OCI-LY1 (cell line): ENCODE results near the gene SLC27A2.

Source experiments
- H2AFZ ChIP-seq: fragments of 200-600 bp; sonication (generic), shearing (Covaris generic); 2 replicates; pipeline ENCODE4 v1.6.0; 2014; ENCODE audit warnings: antibody characterized with exemption, mild to moderate bottlenecking, low read length
- H3F3A ChIP-seq: fragments of 200-600 bp; sonication (generic), shearing (Covaris generic); 2 replicates; pipeline ENCODE4 v1.6.0; 2014; ENCODE audit warnings: mild to moderate bottlenecking, antibody characterized with exemption, low read length, moderate library complexity; ENCODE audit not compliant: insufficient read depth
- H3K27ac ChIP-seq: fragments of 200-600 bp; sonication (generic); 2 replicates; pipeline ENCODE4 v1.5.1; 2014; ENCODE audit warnings: low read length, mixed run types, mild to moderate bottlenecking, low read depth; ENCODE audit not compliant: poor library complexity, severe bottlenecking
- H3K27me3 ChIP-seq: fragments of 200-600 bp; sonication (generic); 2 replicates; pipeline ENCODE4 v1.6.0; 2014; ENCODE audit warnings: antibody characterized with exemption, mild to moderate bottlenecking, low read length, moderate library complexity; ENCODE audit not compliant: insufficient read depth
- H3K36me3 ChIP-seq: fragments of 200-600 bp; sonication (generic); 2 replicates; pipeline ENCODE4 v1.6.1; 2014; ENCODE audit warnings: mild to moderate bottlenecking, antibody characterized with exemption, low read length, moderate library complexity, mixed read lengths; ENCODE audit not compliant: insufficient read depth
- H3K4me1 ChIP-seq: fragments of 200-600 bp; sonication (generic); 2 replicates; pipeline ENCODE4 v1.5.1; 2014; ENCODE audit warnings: mild to moderate bottlenecking, low read length, moderate library complexity; ENCODE audit not compliant: insufficient read depth, severe bottlenecking
- H3K4me2 ChIP-seq: fragments of 200-600 bp; sonication (generic), shearing (Covaris generic); 2 replicates; pipeline ENCODE4 v1.6.1; 2014; ENCODE audit warnings: low read length
- H3K4me3 ChIP-seq: fragments of 200-600 bp; sonication (generic); 2 replicates; pipeline ENCODE4 v1.5.1; 2014; ENCODE audit warnings: low read length, low read depth, mild to moderate bottlenecking, mixed read lengths; ENCODE audit not compliant: poor library complexity, severe bottlenecking
- H3K79me2 ChIP-seq: fragments of 200-600 bp; shearing (Covaris generic); 2 replicates; pipeline ENCODE4 v1.6.1; 2016; ENCODE audit warnings: mixed run types, low read length, mixed read lengths; ENCODE audit not compliant: insufficient read depth
- H3K9ac ChIP-seq: fragments of 200-600 bp; sonication (generic), shearing (Covaris generic); 2 replicates; pipeline ENCODE4 v1.6.1; 2014; ENCODE audit warnings: mild to moderate bottlenecking, low read length, mixed read lengths
- H3K9me2 ChIP-seq: fragments of 200-600 bp; sonication (generic), shearing (Covaris generic); 2 replicates; pipeline ENCODE4 v1.6.1; 2014; ENCODE audit warnings: low read depth, mild to moderate bottlenecking, low read length, mixed read lengths
- H3K9me3 ChIP-seq: fragments of 200-600 bp; shearing (Covaris generic); 2 replicates; pipeline ENCODE4 v1.6.1; 2014; ENCODE audit warnings: low read length, mixed read lengths
- H4K20me1 ChIP-seq: fragments of 200-600 bp; sonication (generic), shearing (Covaris generic); 2 replicates; pipeline ENCODE4 v1.6.0; 2016; ENCODE audit warnings: mild to moderate bottlenecking, low read length; ENCODE audit not compliant: insufficient read depth
- EZH2 ChIP-seq: fragments of 200-600 bp; sonication (generic), shearing (Covaris generic); IDR thresholded peaks from 2 replicates; pipeline ENCODE4 v1.8.0; 2017; ENCODE audit warnings: borderline replicate concordance, mixed run types, mild to moderate bottlenecking, antibody characterized with exemption, low read length, moderate library complexity, mixed read lengths
- TF ChIP-seq, protein P1 (sequence below): fragments of 200-600 bp; sonication (generic), shearing (Covaris generic); IDR thresholded peaks from 2 replicates; pipeline ENCODE4 v1.5.1; 2017; ENCODE audit warnings: mild to moderate bottlenecking, antibody characterized with exemption, low read length, moderate library complexity, mixed read lengths

The SLC27A2 gene

GRCh38 chr15:50192164-50192563 lies 10.2 kb downstream of the SLC27A2 start:
- no peaks in the 10 kb centered on the region for H3K27me3 ChIP-seq
- no peak overlapping the region for H3K4me2 ChIP-seq
- H3K4me3 ChIP-seq: no peak overlapping the region
- TF ChIP-seq, protein P1, sequence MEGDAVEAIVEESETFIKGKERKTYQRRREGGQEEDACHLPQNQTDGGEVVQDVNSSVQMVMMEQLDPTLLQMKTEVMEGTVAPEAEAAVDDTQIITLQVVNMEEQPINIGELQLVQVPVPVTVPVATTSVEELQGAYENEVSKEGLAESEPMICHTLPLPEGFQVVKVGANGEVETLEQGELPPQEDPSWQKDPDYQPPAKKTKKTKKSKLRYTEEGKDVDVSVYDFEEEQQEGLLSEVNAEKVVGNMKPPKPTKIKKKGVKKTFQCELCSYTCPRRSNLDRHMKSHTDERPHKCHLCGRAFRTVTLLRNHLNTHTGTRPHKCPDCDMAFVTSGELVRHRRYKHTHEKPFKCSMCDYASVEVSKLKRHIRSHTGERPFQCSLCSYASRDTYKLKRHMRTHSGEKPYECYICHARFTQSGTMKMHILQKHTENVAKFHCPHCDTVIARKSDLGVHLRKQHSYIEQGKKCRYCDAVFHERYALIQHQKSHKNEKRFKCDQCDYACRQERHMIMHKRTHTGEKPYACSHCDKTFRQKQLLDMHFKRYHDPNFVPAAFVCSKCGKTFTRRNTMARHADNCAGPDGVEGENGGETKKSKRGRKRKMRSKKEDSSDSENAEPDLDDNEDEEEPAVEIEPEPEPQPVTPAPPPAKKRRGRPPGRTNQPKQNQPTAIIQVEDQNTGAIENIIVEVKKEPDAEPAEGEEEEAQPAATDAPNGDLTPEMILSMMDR: no peak
- no peak for TF ChIP-seq EZH2
- H3K36me3 ChIP-seq: no peaks in the 10 kb centered on the region
- no peaks in the 10 kb centered on the region for H3K9me2 ChIP-seq
- no peaks in the 10 kb centered on the region for H3K79me2 ChIP-seq
- H3K4me1 ChIP-seq: no peaks in the 10 kb centered on the region
- H3K27ac ChIP-seq: no peak overlapping the region
- H3K9me3 ChIP-seq: no peaks in the 10 kb centered on the region
- no peak overlapping the region for H2AFZ ChIP-seq
- H3K9ac ChIP-seq: no peak overlapping the region
- H4K20me1 ChIP-seq: no peaks in the 10 kb centered on the region
- no peaks in the 10 kb centered on the region for H3F3A ChIP-seq

DNA sequence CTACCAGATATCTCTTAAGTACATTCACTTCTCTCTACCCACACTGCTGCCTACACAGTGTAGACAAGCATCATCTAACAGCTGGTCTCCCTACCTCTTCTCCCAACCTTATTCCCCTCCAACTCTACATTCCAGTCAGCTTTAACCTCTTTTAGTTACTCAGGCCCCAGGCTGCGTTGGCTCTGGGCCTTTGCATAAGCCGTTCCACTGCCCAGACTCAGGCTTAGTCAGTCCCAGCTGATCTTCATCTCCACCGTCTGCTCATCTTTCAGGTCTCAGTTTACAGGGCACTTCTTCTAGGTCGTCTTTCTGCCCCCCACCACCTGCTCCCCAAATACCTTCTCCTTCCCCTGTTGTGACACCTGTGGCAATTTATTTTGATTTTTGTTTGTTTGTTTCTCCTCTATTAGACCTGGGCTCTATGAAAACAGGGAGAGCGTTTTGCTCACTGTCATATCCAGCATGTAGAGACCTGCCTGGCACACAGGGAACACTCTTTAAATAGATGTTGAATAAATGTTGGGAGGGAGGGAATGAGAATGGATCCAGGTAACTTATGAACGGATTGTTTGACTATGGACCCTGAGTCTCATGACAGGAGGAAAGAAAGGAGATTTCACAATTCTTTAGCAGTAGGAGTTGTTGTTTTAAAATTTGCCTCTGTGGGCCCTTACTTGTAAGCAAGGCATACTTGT lies 11.1 kb downstream of the SLC27A2 start:
- Histone ChIP-seq H3K4me3 (no peak overlapping the region), H3F3A (no peaks in the 10 kb centered on the region), H3K27ac (no peak overlapping the region), H3K9me2 (no peaks in the 10 kb centered on the region), H3K79me2 (no peaks in the 10 kb centered on the region), H3K4me2 (no peak overlapping the region), H3K36me3 (no peaks in the 10 kb centered on the region), H4K20me1 (no peaks in the 10 kb centered on the region), H2AFZ (no peak overlapping the region), H3K4me1 (no peaks in the 10 kb centered on the region), H3K9ac (no peak overlapping the region), H3K27me3 (no peaks in the 10 kb centered on the region), H3K9me3 (no peaks in the 10 kb centered on the region)
- TF ChIP-seq EZH2: no peak
- TF ChIP-seq, protein P1: no peak

- Histone ChIP-seq H3K4me3 (no peak overlapping the region), H3K79me2 (no peaks in the 10 kb centered on the region), H3K4me1 (no peaks in the 10 kb centered on the region), H3K9me2 (no peaks in the 10 kb centered on the region), H3K9ac (no peak overlapping the region), H3K4me2 (no peak overlapping the region), H3F3A (no peaks in the 10 kb centered on the region), H3K27ac (no peak overlapping the region), H4K20me1 (no peaks in the 10 kb centered on the region), H3K27me3 (no peaks in the 10 kb centered on the region), H2AFZ (no peak overlapping the region), H3K36me3 (no peaks in the 10 kb centered on the region), H3K9me3 (no peaks in the 10 kb centered on the region)
- TF ChIP-seq EZH2: no peak
- TF ChIP-seq, protein P1: no peak
These were observed 20.0 kb downstream of the SLC27A2 start for GRCh38 chr15:50202003-50202402.
